ENCODE measurements around the gene PEAK1.

The PEAK1 gene

DNA sequence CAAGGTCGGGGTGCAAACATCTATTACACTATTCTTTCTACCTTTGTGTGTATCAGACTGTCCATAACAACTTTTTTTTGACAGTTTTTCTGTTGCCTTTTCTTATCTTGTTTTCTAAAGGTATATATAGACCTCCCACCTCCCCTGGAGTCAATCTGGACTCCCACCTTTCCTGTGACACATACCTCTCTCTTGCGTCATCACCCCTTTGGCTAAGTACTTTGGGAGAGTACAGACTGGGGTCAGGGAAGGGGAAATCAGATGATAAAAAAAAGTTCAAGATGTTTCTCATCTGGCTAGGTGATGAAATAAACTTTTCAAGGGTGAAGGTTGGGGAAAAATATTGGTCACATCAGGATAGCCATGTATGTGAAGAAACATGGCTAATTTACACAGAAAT, 366.2 kb downstream of the PEAK1 start:
- no peak for DNase-seq (ENCODE audit: low spot score)
- no peak overlapping the region for H3K27ac ChIP-seq
- no peak overlapping the region for H3K4me3 ChIP-seq
- no peak for TF ChIP-seq CTCF (IDR thresholded peaks at IDR 0.05)

DNA sequence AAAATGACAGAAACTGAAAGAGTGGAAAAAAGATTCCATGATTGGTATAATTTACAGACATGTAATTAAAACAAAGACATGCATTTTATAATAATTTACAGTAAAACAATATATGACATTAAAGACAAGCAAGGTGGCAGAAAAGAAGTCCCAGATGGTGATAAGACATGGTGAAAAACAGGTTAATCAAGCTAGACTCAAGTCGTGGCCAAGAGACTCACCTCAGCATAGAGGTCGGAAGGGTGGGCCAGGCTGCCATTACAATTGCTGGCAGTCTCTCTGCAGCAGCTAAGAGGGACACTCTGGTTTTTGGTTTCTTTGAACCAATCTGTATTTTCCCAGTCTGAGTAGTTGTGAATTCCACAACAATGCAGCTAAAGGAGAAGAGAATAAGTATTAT, 367.3 kb downstream of the PEAK1 start:
- DNase-seq (ENCODE audit: low spot score) = no peak
- no peak for TF ChIP-seq CTCF (IDR thresholded peaks at IDR 0.05)
- no peak overlapping the region for H3K27ac ChIP-seq
- no peak overlapping the region for H3K4me3 ChIP-seq

All from coronary artery (tissue), 2 donors.